Sigmoid colon (tissue), 4 donors: ENCODE measurements around the gene ACACA.

Experiments
- CTCF ChIP-seq, 4 experiments: fragments of 450-650 bp in 3 of 4; fragments of 200-600 bp in 1 of 4; IDR thresholded peaks; one replicate each; pipeline ENCODE4 v1.5.1; 2016 to 2019; ENCODE audit warnings: antibody characterized with exemption in 4 of 4, mild to moderate bottlenecking in 3 of 4, moderate library complexity in 2 of 4
- EP300 ChIP-seq, 4 donors: sonication (generic); formaldehyde crosslinking; IDR thresholded peaks; one replicate each; pipeline ENCODE4 v1.6.1; 2017; ENCODE audit warnings: antibody characterized with exemption in 4 of 4
- POLR2A ChIP-seq, 2 donors: fragments of 450-650 bp; IDR thresholded peaks; one replicate each; pipeline ENCODE4 v1.6.1; 2016; ENCODE audit warnings: antibody characterized with exemption in 2 of 2, mild to moderate bottlenecking in 2 of 2, moderate library complexity in 2 of 2
- POLR2AphosphoS5 ChIP-seq, 4 donors: sonication (generic); formaldehyde crosslinking; IDR thresholded peaks; one replicate each; pipeline ENCODE4 v1.6.1; 2017; ENCODE audit warnings: antibody characterized with exemption in 4 of 4

- TF ChIP-seq EP300 (IDR thresholded peaks at IDR 0.05) (no peak), CTCF (IDR thresholded peaks at IDR 0.05) (no peak), POLR2A (IDR thresholded peaks at IDR 0.05) (no peak), POLR2AphosphoS5 (IDR thresholded peaks at IDR 0.05) (no peak)
These were observed 355.7 kb downstream of the ACACA start for GRCh38 chr17:37050920-37051319.
